Gastrocnemius medialis (tissue), 4 donors: ENCODE data around the gene SIT1. TPM values are rescaled to one million over a fixed set of nuclear protein-coding genes. Genes with fewer than 3 reads are reported as not detected.
A peak's percentile ranks its signal among the peaks of the same experiment; 100 is the strongest.

Experiments used
- ATAC-seq, 2 donors: fragments of 150-250 bp; one replicate each; pipeline ENCODE4 v1.9.1; 2016
- DNase-seq, 2 donors: peaks; one replicate each; pipeline ENCODE4 v3.0.0-alpha.2; 2019
- H3K27ac ChIP-seq, 4 donors: fragments of 200-600 bp; sonication (generic); 1 replicate in 1 of 4; 2 replicates in 3 of 4; pipeline ENCODE4 v1.5.1; 2016 to 2018; ENCODE audit warnings: mild to moderate bottlenecking in 2 of 4, moderate library complexity in 1 of 4
- H3K27me3 ChIP-seq, 3 donors: fragments of 200-600 bp; sonication (generic) in 2 of 3; 1 replicate in 1 of 3; 2 replicates in 2 of 3; pipeline versions ENCODE4 v1.5.1 to v1.6.0; 2016 to 2019; ENCODE audit warnings: mild to moderate bottlenecking in 1 of 3, moderate library complexity in 1 of 3
- H3K36me3 ChIP-seq, 2 donors: fragments of 200-600 bp; sonication (generic) in 1 of 2; one replicate each; pipeline ENCODE4 v1.5.1; 2017 to 2018
- H3K4me1 ChIP-seq, 2 donors: fragments of 200-600 bp; sonication (generic) in 1 of 2; one replicate each; pipeline ENCODE4 v1.5.1; 2016 to 2017; ENCODE audit warnings: mild to moderate bottlenecking in 2 of 2
- H3K4me3 ChIP-seq, 4 donors: fragments of 200-600 bp; sonication (generic) in 3 of 4; 1 replicate in 1 of 4; 2 replicates in 3 of 4; pipeline ENCODE4 v1.5.1; 2016 to 2019; ENCODE audit warnings: mild to moderate bottlenecking in 2 of 4
- H3K9me3 ChIP-seq, 3 donors: fragments of 200-600 bp; sonication (generic) in 2 of 3; 1 replicate in 1 of 3; 2 replicates in 2 of 3; pipeline ENCODE4 v1.5.1; 2016 to 2019
- POLR2A ChIP-seq, 2 donors: fragments of 450-650 bp; IDR thresholded peaks; one replicate each; pipeline ENCODE4 v1.6.1; 2017; ENCODE audit warnings: antibody characterized with exemption in 2 of 2, mild to moderate bottlenecking in 2 of 2, moderate library complexity in 2 of 2
- in situ Hi-C, 4 donors: fragments of 200-750 bp; cut with MboI; loops; one replicate each; pipeline versions ENCODE4 v1.15.0 to v1.8.0; 2017; ENCODE audit warnings: low sequenced_read_pairs in 4 of 4
- intact Hi-C: fragments of 100-400 bp; cut with DNase I; formaldehyde crosslinking; loops from one replicate; pipeline ENCODE4 v1.15.1; 2023; ENCODE audit warnings: low total_unique reads
- total RNA-seq, 4 donors: library from RNA; depleted of rRNA; stranded (reverse); fragments of >200 nt; gene quantifications; one replicate each; pipeline versions ENCODE4 v1.1.0 to v1.2.3, GENCODE V29; 2016
- TF ChIP-seq, protein P1 (sequence below), 5 experiments: fragments of 450-650 bp in 3 of 5; fragments of 200-600 bp in 2 of 5; sonication (generic) in 2 of 5; IDR thresholded peaks in 4 of 5; conservative IDR thresholded peaks in 1 of 5; 1 replicate in 4 of 5; 2 replicates in 1 of 5; pipeline ENCODE4 v1.5.1; 2016 to 2019; ENCODE audit warnings: antibody characterized with exemption in 5 of 5, mild to moderate bottlenecking in 3 of 5, moderate library complexity in 3 of 5

The SIT1 gene
- total RNA-seq, 4 donors from 2014 or later = not detected

GRCh38 chr9:35605351-35606137, 45.2 kb downstream of the SIT1 start:
- Histone ChIP-seq H3K9me3 (no peaks in the 10 kb centered on the region), H3K36me3 (peaks cover 0 to 9% of the 10 kb centered on the region in 2 donors), H3K4me3 (peak overlapping the region; percentile 70 to 84 (median 76)), H3K27me3 (no peaks in the 10 kb centered on the region), H3K27ac (peak overlapping the region; percentile 93 to 99 (median 99)), H3K4me1 (peaks cover 36 to 37% of the 10 kb centered on the region in 2 donors)
- ATAC-seq (peak; percentile 3 to 4), DNase-seq (peak in 1 of 2 donors; percentile 33)
- intact Hi-C loops = loop anchor here (2.0 kb wide), 3 partner anchors 51 to 489 kb away; partner anchors contain the start of genes CREB3 and TLN1
- TF ChIP-seq, protein P1, sequence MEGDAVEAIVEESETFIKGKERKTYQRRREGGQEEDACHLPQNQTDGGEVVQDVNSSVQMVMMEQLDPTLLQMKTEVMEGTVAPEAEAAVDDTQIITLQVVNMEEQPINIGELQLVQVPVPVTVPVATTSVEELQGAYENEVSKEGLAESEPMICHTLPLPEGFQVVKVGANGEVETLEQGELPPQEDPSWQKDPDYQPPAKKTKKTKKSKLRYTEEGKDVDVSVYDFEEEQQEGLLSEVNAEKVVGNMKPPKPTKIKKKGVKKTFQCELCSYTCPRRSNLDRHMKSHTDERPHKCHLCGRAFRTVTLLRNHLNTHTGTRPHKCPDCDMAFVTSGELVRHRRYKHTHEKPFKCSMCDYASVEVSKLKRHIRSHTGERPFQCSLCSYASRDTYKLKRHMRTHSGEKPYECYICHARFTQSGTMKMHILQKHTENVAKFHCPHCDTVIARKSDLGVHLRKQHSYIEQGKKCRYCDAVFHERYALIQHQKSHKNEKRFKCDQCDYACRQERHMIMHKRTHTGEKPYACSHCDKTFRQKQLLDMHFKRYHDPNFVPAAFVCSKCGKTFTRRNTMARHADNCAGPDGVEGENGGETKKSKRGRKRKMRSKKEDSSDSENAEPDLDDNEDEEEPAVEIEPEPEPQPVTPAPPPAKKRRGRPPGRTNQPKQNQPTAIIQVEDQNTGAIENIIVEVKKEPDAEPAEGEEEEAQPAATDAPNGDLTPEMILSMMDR (IDR thresholded peaks at IDR 0.05 in 4 of 5, conservative IDR thresholded peaks at IDR 0.05 in 1 of 5) = no peak
- peak in 1 of 2 donors; percentile 13 for TF ChIP-seq POLR2A (IDR thresholded peaks at IDR 0.05)
- in situ Hi-C loops = no loop called here

GRCh38 chr9:35604578-35605350, 46.0 kb downstream of the SIT1 start, which contains the start of gene TESK1:
TSS of gene TESK1 (plus strand) at chr9:35605262. CDS start at chr9:35605620, 358 bp downstream.
- in situ Hi-C loops = no loop called here

GRCh38 chr9:35603986-35604577, 46.6 kb downstream of the SIT1 start:
- Histone ChIP-seq H3K36me3 (peaks cover 0 to 9% of the 10 kb centered on the region in 2 donors), H3K27me3 (no peaks in the 10 kb centered on the region), H3K4me1 (peaks cover 33 to 41% of the 10 kb centered on the region in 2 donors), H3K9me3 (no peaks in the 10 kb centered on the region), H3K27ac (peak overlapping the region; percentile 93 to 99 (median 99)), H3K4me3 (peak overlapping the region; percentile 64 to 80 (median 74))
- TF ChIP-seq, protein P1 (IDR thresholded peaks at IDR 0.05 in 4 of 5, conservative IDR thresholded peaks at IDR 0.05 in 1 of 5) = peak; percentile 96 to 100 (median 98)
- peak; percentile 85 to 91 for TF ChIP-seq POLR2A (IDR thresholded peaks at IDR 0.05)
- intact Hi-C loops (loop anchor here (1.0 to 5.0 kb wide), 8 partner anchors 39 to 532 kb away; partner anchors contain the start of genes CREB3, SPAG8, TLN1 and VCP), in situ Hi-C loops (no loop called here)
- ATAC-seq = peak; percentile 82 to 83
- DNase-seq = peak; percentile 100

More at GRCh38 chr9:35604578-35605350, 46.0 kb downstream of the SIT1 start, which contains the start of gene TESK1:
- DNase-seq (peak; percentile 61 to 76), ATAC-seq (peak; percentile 34 to 39)
- Histone ChIP-seq H3K27ac (peak within 1 kb of the TSS; percentile 93 to 99 (median 99)), H3K36me3 (peaks cover 0 to 9% of the 10 kb centered on the region in 2 donors), H3K4me3 (peak within 1 kb of the TSS; percentile 70 to 84 (median 76)), H3K4me1 (peaks cover 40 to 42% of the 10 kb centered on the region in 2 donors), H3K9me3 (no peaks in the 10 kb centered on the region), H3K27me3 (no peaks in the 10 kb centered on the region)
- intact Hi-C loops = loop anchor here (1.0 to 5.0 kb wide), 8 partner anchors 39 to 532 kb away; partner anchors contain the start of genes CREB3, SPAG8, TLN1 and VCP
- TF ChIP-seq, protein P1 (IDR thresholded peaks at IDR 0.05 in 4 of 5, conservative IDR thresholded peaks at IDR 0.05 in 1 of 5) = no peak
- no peak for TF ChIP-seq POLR2A (IDR thresholded peaks at IDR 0.05)

DNA sequence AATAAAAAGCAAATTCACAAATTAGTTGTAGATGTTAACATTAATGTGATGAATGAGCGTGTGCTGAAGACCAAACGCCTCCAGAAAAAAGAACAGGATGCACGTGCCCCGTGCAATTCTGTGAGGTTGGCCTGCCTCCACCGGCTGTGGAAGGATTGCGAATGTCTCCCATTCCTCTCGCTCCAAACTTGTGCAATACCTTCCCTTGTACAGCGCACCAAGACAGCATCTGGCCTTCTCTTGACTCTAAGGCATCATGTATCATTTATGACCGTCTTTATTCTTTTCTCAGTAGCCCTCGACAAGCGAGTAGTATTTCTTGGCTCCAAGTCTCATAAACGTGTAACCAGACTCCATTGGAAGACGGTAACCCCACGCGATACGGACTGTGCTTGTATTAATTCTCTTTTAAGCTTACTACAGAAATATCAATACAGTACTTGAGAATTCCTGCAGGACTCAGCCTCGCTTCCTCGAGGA, 47.2 kb downstream of the SIT1 start:
- DNase-seq = peak; percentile 79 to 88
- Histone ChIP-seq H3K27me3 (no peaks in the 10 kb centered on the region), H3K4me1 (peaks cover 33 to 45% of the 10 kb centered on the region in 2 donors), H3K36me3 (peaks cover 0 to 9% of the 10 kb centered on the region in 2 donors), H3K4me3 (peak overlapping the region; percentile 51 to 75 (median 62)), H3K27ac (peak overlapping the region; percentile 93 to 99 (median 99)), H3K9me3 (no peaks in the 10 kb centered on the region)
- TF ChIP-seq, protein P1 (IDR thresholded peaks at IDR 0.05 in 4 of 5, conservative IDR thresholded peaks at IDR 0.05 in 1 of 5) = no peak
- in situ Hi-C loops = no loop called here
- intact Hi-C loops = loop anchor here (5.0 kb wide), 2 partner anchors 209 to 531 kb away; partner anchors contain the start of genes SPAG8 and VCP
- ATAC-seq = peak; percentile 62 to 63
